ENCODE results near the gene GMFB.

GMFB gene

GRCh38 chr14:54440873-54441868 is 47.6 kb downstream of the GMFB start, which contains the start of gene CNIH1 (continued):
- TF ChIP-seq KLF17 (tag by site-specific recombination; IDR thresholded peaks at IDR 0.05) (no peak), KLF10 (tag by site-specific recombination; IDR thresholded peaks at IDR 0.05) (0 out of 2 replicates have a peak, but pooled peaks have one; percentile 7), REPIN1 (tag by site-specific recombination; IDR thresholded peaks at IDR 0.05; ENCODE audit: low read depth) (no peak), YY2 (tag by site-specific recombination; IDR thresholded peaks at IDR 0.05) (peak; percentile 61; the same call in 1 of the 2 replicates), ZSCAN30 (tag by site-specific recombination; IDR thresholded peaks at IDR 0.05) (peak; percentile 96), ZNF555 (tag by site-specific recombination; conservative IDR thresholded peaks at IDR 0.05) (no peak), KLF8 (tag by site-specific recombination; IDR thresholded peaks at IDR 0.05) (peak; percentile 83; the same call in 1 of the 2 replicates), ZXDB (tag by site-specific recombination; IDR thresholded peaks at IDR 0.05) (peak; percentile 33; the same call in 1 of the 2 replicates), ZNF335 (tag by site-specific recombination; conservative IDR thresholded peaks at IDR 0.05) (peak; percentile 16; the same call in 1 of the 2 replicates), KLF1 (tag by site-specific recombination; IDR thresholded peaks at IDR 0.05) (peak; percentile 72), ZBTB26 (tag by site-specific recombination; optimal IDR thresholded peaks at IDR 0.05) (peak; percentile 82), CTCF (tag by site-specific recombination; IDR thresholded peaks at IDR 0.05) (peak; percentile 80), ZNF239 (tag by site-specific recombination; IDR thresholded peaks at IDR 0.05) (no peak), ZBTB17 (tag by site-specific recombination; IDR thresholded peaks at IDR 0.05) (peak; percentile 14; the same call in 1 of the 2 replicates), MEIS1 (CRISPR knock-in tag; IDR thresholded peaks at IDR 0.05; ENCODE audit: borderline replicate concordance) (no peak), ZNF248 (tag by site-specific recombination; IDR thresholded peaks at IDR 0.05) (no peak), YY1 (tag by site-specific recombination; IDR thresholded peaks at IDR 0.05) (peak; percentile 83), ZNF561 (tag by site-specific recombination; IDR thresholded peaks at IDR 0.05; ENCODE audit: borderline replicate concordance) (peak; percentile 63; the same call in 1 of the 2 replicates), TSHZ1 (tag by site-specific recombination; IDR thresholded peaks at IDR 0.05; ENCODE audit: borderline replicate concordance) (no peak), ZSCAN18 (tag by site-specific recombination; IDR thresholded peaks at IDR 0.05) (no peak), ZNF645 (tag by site-specific recombination; IDR thresholded peaks at IDR 0.05) (no peak), SALL2 (tag by site-specific recombination; IDR thresholded peaks at IDR 0.05; ENCODE audit: borderline replicate concordance) (no peak), ZNF701 (tag by site-specific recombination; IDR thresholded peaks at IDR 0.05) (no peak), ZFHX2 (tag by site-specific recombination; conservative IDR thresholded peaks at IDR 0.05) (peak; percentile 55), ZNF624 (tag by site-specific recombination; IDR thresholded peaks at IDR 0.05) (no peak), ZNF660 (tag by site-specific recombination; IDR thresholded peaks at IDR 0.05) (peak; percentile 46; the same call in 1 of the 2 replicates), ZBTB44 (tag by site-specific recombination; IDR thresholded peaks at IDR 0.05) (no peak)
